Endothelial cell (in vitro differentiated cells): ENCODE measurements around the gene SKAP1. TPM values are rescaled to one million over a fixed set of nuclear protein-coding genes. Genes with fewer than 3 reads are reported as not detected.
"Not testable (repeated sequence)": the region's sequence is repeated elsewhere in the genome, so short reads cannot be mapped to it uniquely, and the experiment has no call there.

Experiments used
- DNase-seq: peaks from one replicate; pipeline ENCODE4 v3.0.0; 2021; ENCODE audit warnings: low spot score
- H3K27ac Mint-ChIP-seq: one replicate; pipeline ENCODE4 v1.8.0; 2021; ENCODE audit warnings: mixed read lengths, inconsistent platforms; ENCODE audit not compliant: unreplicated experiment
- H3K27me3 Mint-ChIP-seq: one replicate; pipeline ENCODE4 v1.8.0; 2021; ENCODE audit warnings: mild to moderate bottlenecking, moderate library complexity, mixed read lengths, inconsistent platforms; ENCODE audit not compliant: unreplicated experiment
- H3K36me3 Mint-ChIP-seq: one replicate; pipeline ENCODE4 v1.8.0; 2021; ENCODE audit warnings: mild to moderate bottlenecking, low read depth, mixed read lengths, inconsistent platforms; ENCODE audit not compliant: unreplicated experiment
- H3K4me1 Mint-ChIP-seq: one replicate; pipeline ENCODE4 v1.8.0; 2021; ENCODE audit warnings: mild to moderate bottlenecking, mixed read lengths, inconsistent platforms; ENCODE audit not compliant: unreplicated experiment
- H3K4me3 Mint-ChIP-seq: one replicate; pipeline ENCODE4 v1.8.0; 2021; ENCODE audit warnings: mild to moderate bottlenecking, mixed read lengths, inconsistent platforms; ENCODE audit not compliant: unreplicated experiment
- H3K9me3 Mint-ChIP-seq: one replicate; pipeline ENCODE4 v1.8.0; 2021; ENCODE audit warnings: mixed read lengths, inconsistent platforms; ENCODE audit not compliant: unreplicated experiment
- CTCF ChIP-seq: fragments of 200-600 bp; sonication (generic); IDR thresholded peaks from one replicate; pipeline ENCODE4 v1.5.0; 2021; ENCODE audit warnings: antibody characterized with exemption; ENCODE audit not compliant: unreplicated experiment
- total RNA-seq: library from RNA; stranded (reverse); fragmentation: NEBNext Ultra II Directional; extraction: Animal tissue kit (Norgen Biotek cat#: 25700); gene quantifications from one replicate; pipeline ENCODE4 v1.2.1, GENCODE V29; 2021; ENCODE audit not compliant: unreplicated experiment

The SKAP1 gene
- total RNA-seq, 1 donor from 2014 or later: 2.1 TPM

- Mint-ChIP-seq H3K4me3 (no peak overlapping the region), H3K9me3 (no peaks in the 10 kb centered on the region), H3K27me3 (peaks cover 1% of the 10 kb centered on the region), H3K27ac (no peak overlapping the region), H3K4me1 (no peaks in the 10 kb centered on the region), H3K36me3 (no peaks in the 10 kb centered on the region)
- DNase-seq: no peak
- TF ChIP-seq CTCF: no peak
Measured at GRCh38 chr17:48347177-48347576, 82.8 kb downstream of the SKAP1 start.

GRCh38 chr17:48344251-48344650, 85.8 kb downstream of the SKAP1 start:
- TF ChIP-seq CTCF: no peak
- no peak for DNase-seq
- Mint-ChIP-seq H3K4me3 (no peak overlapping the region), H3K27me3 (no peaks in the 10 kb centered on the region), H3K27ac (no peak overlapping the region), H3K9me3 (no peaks in the 10 kb centered on the region), H3K4me1 (no peaks in the 10 kb centered on the region), H3K36me3 (no peaks in the 10 kb centered on the region)

GRCh38 chr17:48340916-48341315, 89.1 kb downstream of the SKAP1 start:
- TF ChIP-seq CTCF: no peak
- Mint-ChIP-seq H3K27ac (no peak overlapping the region), H3K4me1 (no peaks in the 10 kb centered on the region), H3K27me3 (no peaks in the 10 kb centered on the region), H3K9me3 (no peaks in the 10 kb centered on the region), H3K4me3 (no peak overlapping the region), H3K36me3 (no peaks in the 10 kb centered on the region)
- DNase-seq: no peak

GRCh38 chr17:48338720-48339119, 91.3 kb downstream of the SKAP1 start:
- no peak overlapping the region for H3K27ac Mint-ChIP-seq
- DNase-seq: no peak
- no peaks in the 10 kb centered on the region for H3K27me3 Mint-ChIP-seq
- no peaks in the 10 kb centered on the region for H3K4me1 Mint-ChIP-seq
- TF ChIP-seq CTCF: no peak
- no peaks in the 10 kb centered on the region for H3K36me3 Mint-ChIP-seq
- H3K4me3 Mint-ChIP-seq: no peak overlapping the region
- H3K9me3 Mint-ChIP-seq: no peaks in the 10 kb centered on the region

- not testable (repeated sequence) for H3K27me3 Mint-ChIP-seq
Measured at GRCh38 chr17:48337903-48338302, 92.1 kb downstream of the SKAP1 start.

GRCh38 chr17:48336986-48337385, 93.0 kb downstream of the SKAP1 start:
- TF ChIP-seq CTCF: no peak
- Mint-ChIP-seq H3K4me1 (no peaks in the 10 kb centered on the region), H3K9me3 (no peaks in the 10 kb centered on the region), H3K27ac (no peak overlapping the region), H3K4me3 (no peak overlapping the region), H3K36me3 (no peaks in the 10 kb centered on the region), H3K27me3 (no peaks in the 10 kb centered on the region)
- no peak for DNase-seq

More at GRCh38 chr17:48337903-48338302, 92.1 kb downstream of the SKAP1 start:
- H3K36me3 Mint-ChIP-seq, H3K9me3 Mint-ChIP-seq, DNase-seq, H3K4me1 Mint-ChIP-seq, H3K4me3 Mint-ChIP-seq, H3K27ac Mint-ChIP-seq: not testable (repeated sequence)
